Fibroblast of mammary gland (primary cell): ENCODE measurements around the gene HEXIM2.

Source experiments
- DNase-seq: peaks from one replicate; pipeline ENCODE4 v3.0.0-alpha.2; 2010; ENCODE audit warnings: low read depth
- H3K4me3 ChIP-seq: 2 replicates; pipeline ENCODE4 v1.5.1; 2011; ENCODE audit warnings: low read depth, mild to moderate bottlenecking, low read length, moderate library complexity; ENCODE audit not compliant: control insufficient read depth
- CTCF ChIP-seq: conservative IDR thresholded peaks from 2 replicates; pipeline ENCODE4 v1.5.1; 2011; ENCODE audit warnings: low read depth, low read length, inconsistent platforms; ENCODE audit not compliant: control insufficient read depth, insufficient read depth

Gene HEXIM2

DNA sequence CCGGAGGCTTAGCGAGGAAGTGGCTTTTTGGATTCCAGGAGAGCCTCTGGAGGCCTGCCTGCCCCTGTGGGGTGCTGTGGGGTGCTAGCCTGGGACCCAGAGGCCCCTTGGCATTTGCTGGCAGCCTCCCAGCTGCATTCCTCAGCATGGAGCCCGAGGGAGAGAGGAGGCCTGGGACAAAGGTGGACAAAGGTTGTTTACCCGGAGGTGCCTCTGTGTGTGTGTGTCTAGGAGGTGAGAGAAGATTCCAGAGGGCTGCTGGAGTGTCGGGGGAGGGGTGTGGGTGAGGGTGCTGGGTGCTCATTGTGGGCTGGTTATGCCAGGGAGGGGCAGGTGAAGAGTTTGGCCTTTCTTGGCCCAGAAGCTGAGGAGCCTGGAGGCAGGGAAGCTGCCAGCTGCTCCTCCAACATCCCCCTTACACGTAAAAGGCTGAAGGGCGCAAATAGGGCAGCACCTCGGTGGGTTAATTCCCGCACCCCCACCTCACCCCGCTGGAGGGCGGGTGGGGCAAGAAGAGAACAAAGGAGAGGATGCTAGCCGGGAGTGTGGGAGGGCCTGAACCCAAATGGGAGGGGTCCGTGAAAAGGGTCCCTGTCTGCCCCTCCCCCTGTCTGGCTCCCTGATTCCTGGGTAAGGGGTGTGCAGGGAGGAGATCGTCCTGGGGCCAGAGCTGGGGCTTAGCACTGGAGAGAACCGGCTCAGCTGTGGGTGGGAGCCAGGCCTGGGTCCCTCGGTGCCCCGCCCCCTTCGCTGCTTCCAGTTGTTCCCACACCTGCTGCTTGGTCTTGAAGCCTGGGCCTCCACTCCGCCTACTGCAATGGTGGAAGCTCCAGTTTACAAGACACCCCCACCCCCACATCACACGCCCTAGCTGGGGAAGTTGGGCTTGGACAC lies 9.9 kb downstream of the HEXIM2 start:
- no peak for TF ChIP-seq CTCF
- H3K4me3 ChIP-seq = no peak overlapping the region
- DNase-seq = no peak

GRCh38 chr17:45172232-45172540 lies 10.5 kb downstream of the HEXIM2 start:
- H3K4me3 ChIP-seq = no peak overlapping the region
- no peak for TF ChIP-seq CTCF
- no peak for DNase-seq

DNA sequence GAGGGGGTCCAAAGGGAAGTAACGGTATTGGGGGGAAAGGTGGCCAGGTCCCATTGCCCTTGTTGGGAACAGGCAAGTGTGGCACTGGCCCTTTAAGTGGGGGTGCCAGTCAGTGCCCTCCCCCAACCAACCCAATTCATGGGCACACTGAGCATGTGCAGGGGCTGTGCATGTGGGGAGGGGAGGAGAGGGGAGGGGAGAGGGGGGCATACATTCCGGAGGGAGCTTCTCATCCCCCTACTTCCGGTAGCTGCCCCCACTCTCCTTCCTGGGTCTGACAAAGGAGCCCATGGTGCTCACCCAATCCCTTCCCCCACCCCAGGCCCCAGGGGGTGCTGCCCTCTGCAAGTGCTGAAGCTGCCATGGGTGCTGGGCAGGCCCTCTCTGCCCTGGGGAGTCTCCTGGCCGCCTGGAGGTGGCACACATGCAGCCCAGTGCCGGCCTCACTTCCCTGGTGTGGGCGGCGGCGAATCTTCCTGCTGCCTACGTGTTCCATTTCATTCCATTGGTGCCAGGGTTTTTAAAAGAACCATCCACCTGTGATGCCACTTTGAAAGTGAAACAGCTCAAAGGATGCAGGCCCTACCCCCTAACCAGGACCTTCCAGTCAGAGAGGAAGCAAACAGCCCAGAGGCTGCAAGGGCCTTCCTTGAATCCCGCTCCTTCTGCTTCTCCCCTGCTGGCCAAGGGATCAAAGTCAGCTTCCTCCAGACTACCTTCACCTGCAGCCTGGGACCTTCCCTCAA lies 11.0 kb downstream of the HEXIM2 start:
- DNase-seq = peak; percentile 48
- no peak for TF ChIP-seq CTCF
- no peak overlapping the region for H3K4me3 ChIP-seq

GRCh38 chr17:45175759-45176115 lies 14.1 kb downstream of the HEXIM2 start:
- no peak for DNase-seq
- no peak for TF ChIP-seq CTCF

GRCh38 chr17:45177563-45177962 lies 15.9 kb downstream of the HEXIM2 start:
- H3K4me3 ChIP-seq = no peak overlapping the region
- no peak for DNase-seq
- TF ChIP-seq CTCF = no peak

More at GRCh38 chr17:45175759-45176115, 14.1 kb downstream of the HEXIM2 start:
- H3K4me3 ChIP-seq = no peak overlapping the region

GRCh38 chr17:45184144-45184543 lies 22.5 kb downstream of the HEXIM2 start:
- TF ChIP-seq CTCF = no peak
- no peak overlapping the region for H3K4me3 ChIP-seq
- DNase-seq = no peak
